ENCODE results near the gene TRIO. TPM values are rescaled to one million over a fixed set of nuclear protein-coding genes. Genes with fewer than 3 reads are reported as not detected.

Gene TRIO
- total RNA-seq, 4 donors from 2014 or later: 290 to 370 (median 346) TPM

GRCh38 chr5:14245132-14245925, 102.2 kb downstream of the TRIO start:
- no peaks in the 10 kb centered on the region for H3K27me3 ChIP-seq
- peaks cover 0 to 43% (median 11%) of the 10 kb centered on the region in 4 donors for H3K4me1 ChIP-seq
- no peak for DNase-seq (ENCODE audit: low spot score in 2 of 2)
- no peak for TF ChIP-seq EP300 (IDR thresholded peaks at IDR 0.05)
- TF ChIP-seq POLR2A (IDR thresholded peaks at IDR 0.05): no peak
- TF ChIP-seq CTCF (IDR thresholded peaks at IDR 0.05): no peak
- H3K4me3 ChIP-seq: no peak overlapping the region
- H3K9me3 ChIP-seq: no peaks in the 10 kb centered on the region
- WGBS, 2 donors: 69 to 80% methylated on average over 13 of the region's 13 CpGs
- H3K36me3 ChIP-seq: no peaks in the 10 kb centered on the region
- no peak overlapping the region for H3K27ac ChIP-seq

DNA sequence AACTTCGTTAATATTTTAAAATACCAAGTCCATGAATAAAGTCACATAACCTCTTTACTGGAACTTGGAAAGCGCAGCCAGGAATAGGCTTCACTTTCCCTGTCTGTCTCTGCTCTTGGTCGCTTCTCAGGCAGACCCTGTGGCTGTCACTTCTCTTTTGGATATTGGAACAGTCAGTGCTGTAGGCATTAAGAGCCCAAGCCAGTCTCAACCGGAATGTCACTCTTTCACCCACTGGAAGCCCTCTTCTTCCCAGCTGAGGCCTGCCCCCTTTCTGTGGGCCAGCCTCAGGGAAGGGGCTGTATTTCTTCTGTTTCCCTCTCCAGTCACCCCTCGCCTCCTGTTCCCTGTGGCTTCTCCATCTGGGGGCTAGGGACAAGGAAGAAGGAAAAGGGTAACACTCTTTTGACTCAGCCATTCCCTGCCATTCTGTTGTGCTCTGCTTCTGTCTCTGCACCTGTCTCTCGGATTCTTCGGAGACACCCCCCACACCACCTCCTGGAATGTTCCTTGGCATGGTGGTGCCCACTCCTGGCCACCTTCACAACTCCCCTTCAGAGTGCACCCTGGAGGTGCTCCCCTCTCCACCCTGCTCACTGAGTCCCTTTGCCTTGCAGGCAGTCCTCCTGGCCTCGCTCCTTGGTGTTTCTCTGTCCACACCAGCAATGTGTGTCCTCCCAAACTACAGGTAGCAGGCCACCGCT, 103.4 kb downstream of the TRIO start:
- DNase-seq (ENCODE audit: low spot score in 2 of 2): no peak
- TF ChIP-seq CTCF (IDR thresholded peaks at IDR 0.05) (no peak), POLR2A (IDR thresholded peaks at IDR 0.05) (no peak), EP300 (IDR thresholded peaks at IDR 0.05) (no peak)
- H3K9me3 ChIP-seq: no peaks in the 10 kb centered on the region
- no peaks in the 10 kb centered on the region for H3K36me3 ChIP-seq
- no peaks in the 10 kb centered on the region for H3K27me3 ChIP-seq
- no peak overlapping the region for H3K27ac ChIP-seq
- WGBS, 2 donors: 92 to 93% methylated on average over 9 of the region's 9 CpGs
- H3K4me1 ChIP-seq: peaks cover 0 to 54% (median 14%) of the 10 kb centered on the region in 4 donors
- H3K4me3 ChIP-seq: no peak overlapping the region

GRCh38 chr5:14247054-14247386, 103.9 kb downstream of the TRIO start:
- Histone ChIP-seq H3K27me3 (no peaks in the 10 kb centered on the region), H3K4me3 (no peak overlapping the region), H3K36me3 (no peaks in the 10 kb centered on the region), H3K9me3 (no peaks in the 10 kb centered on the region), H3K27ac (no peak overlapping the region), H3K4me1 (peaks cover 0 to 56% (median 14%) of the 10 kb centered on the region in 4 donors)
- DNase-seq (ENCODE audit: low spot score in 2 of 2): no peak
- TF ChIP-seq EP300 (IDR thresholded peaks at IDR 0.05) (no peak), POLR2A (IDR thresholded peaks at IDR 0.05) (no peak)
- WGBS, 2 donors: 41 to 57% methylated on average over 4 of the region's 4 CpGs

GRCh38 chr5:14249258-14250082, 106.3 kb downstream of the TRIO start:
- Histone ChIP-seq H3K27ac (no peak overlapping the region), H3K36me3 (no peaks in the 10 kb centered on the region), H3K4me3 (peak overlapping the region in 1 of 4 donors; percentile 25), H3K9me3 (no peaks in the 10 kb centered on the region), H3K4me1 (peaks cover 0 to 55% (median 14%) of the 10 kb centered on the region in 4 donors), H3K27me3 (no peaks in the 10 kb centered on the region)
- WGBS, 2 donors: 77% methylated on average over 6 of the region's 6 CpGs
- no peak for DNase-seq (ENCODE audit: low spot score in 2 of 2)
- TF ChIP-seq CTCF (IDR thresholded peaks at IDR 0.05) (no peak), EP300 (IDR thresholded peaks at IDR 0.05) (no peak), POLR2A (IDR thresholded peaks at IDR 0.05) (no peak)

GRCh38 chr5:14250084-14250695, 107.0 kb downstream of the TRIO start:
- Histone ChIP-seq H3K9me3 (no peaks in the 10 kb centered on the region), H3K36me3 (no peaks in the 10 kb centered on the region), H3K27ac (peak overlapping the region in 2 of 4 donors; percentile 21 to 53), H3K27me3 (no peaks in the 10 kb centered on the region), H3K4me1 (peaks cover 0 to 56% (median 14%) of the 10 kb centered on the region in 4 donors), H3K4me3 (peak overlapping the region in 1 of 4 donors; percentile 25)
- DNase-seq (ENCODE audit: low spot score in 2 of 2): peak; percentile 47 to 52
- WGBS, 2 donors: 19 to 28% methylated on average over 16 of the region's 16 CpGs
- TF ChIP-seq POLR2A (IDR thresholded peaks at IDR 0.05) (peak in 1 of 2 donors; percentile 25), EP300 (IDR thresholded peaks at IDR 0.05) (peak in 1 of 2 donors; percentile 37), CTCF (IDR thresholded peaks at IDR 0.05) (no peak)
